CD4-positive, alpha-beta T cell (primary cell): ENCODE data around the gene SDK1. TPM values are rescaled to one million over a fixed set of nuclear protein-coding genes. Genes with fewer than 3 reads are reported as not detected.

Experiments used
- ATAC-seq: fragments of 200-7000 bp; cut with Tn5 transposase; one replicate; pipeline ENCODE4 v1.10.0; 2022; ENCODE audit warnings: mild to moderate bottlenecking; ENCODE audit not compliant: poor library complexity
- CTCF ChIA-PET: fragments of 350-600 bp; sonication (Branson Sonifier 250); formaldehyde crosslinking; loops from one replicate; lab custom pipeline; 2021; ENCODE audit warnings: antibody characterized with exemption, inconsistent platforms; lab: Charles Lee
- POLR2A ChIA-PET: fragments of 350-600 bp; sonication (Branson Sonifier 250); formaldehyde crosslinking; loops from one replicate; lab custom pipeline; 2021; ENCODE audit warnings: antibody characterized with exemption, inconsistent platforms; lab: Charles Lee
- DNase-seq, 14 experiments: peaks; one replicate each; pipeline ENCODE4 v3.0.0-alpha.2; 2013 to 2020; ENCODE audit warnings: mixed read lengths in 2 of 14
- H3K27ac ChIP-seq, 2 donors: one replicate each; pipeline versions ENCODE4 v1.5.1 to v1.7.0; 2013; ENCODE audit warnings: low read length in 2 of 2, low read depth in 1 of 2, mild to moderate bottlenecking in 1 of 2
- H3K27me3 ChIP-seq, 2 experiments: 1 replicate in 1 of 2; 2 replicates in 1 of 2; pipeline versions ENCODE4 v1.6.1 to v1.7.0; 2013; ENCODE audit warnings: low read length in 2 of 2, control low read depth in 1 of 2, mild to moderate bottlenecking in 1 of 2, moderate library complexity in 1 of 2; ENCODE audit not compliant: insufficient read depth in 2 of 2, control insufficient read depth in 1 of 2
- H3K36me3 ChIP-seq: one replicate; pipeline ENCODE4 v1.6.1; 2013; ENCODE audit warnings: low read length, control low read depth; ENCODE audit not compliant: insufficient read depth
- H3K4me1 ChIP-seq: one replicate; pipeline ENCODE4 v1.6.1; 2013; ENCODE audit warnings: low read length, control low read depth; ENCODE audit not compliant: insufficient read depth
- H3K4me3 ChIP-seq: one replicate; pipeline ENCODE4 v1.5.1; 2013; ENCODE audit warnings: mild to moderate bottlenecking, low read length, moderate library complexity
- H3K9me3 ChIP-seq, 2 experiments: 1 replicate in 1 of 2; 2 replicates in 1 of 2; pipeline versions ENCODE4 v1.6.1 to v1.7.0; 2013; ENCODE audit warnings: low read length in 2 of 2, mild to moderate bottlenecking in 2 of 2, control low read depth in 1 of 2, moderate library complexity in 1 of 2; ENCODE audit not compliant: control insufficient read depth in 1 of 2, insufficient read depth in 1 of 2
- H3K27ac Mint-ChIP-seq: one replicate; pipeline ENCODE4 v1.8.0; 2020; ENCODE audit warnings: mixed read lengths
- H3K27me3 Mint-ChIP-seq: one replicate; pipeline ENCODE4 v1.8.0; 2021; ENCODE audit warnings: mixed read lengths
- H3K36me3 Mint-ChIP-seq: one replicate; pipeline ENCODE4 v1.8.0; 2021; ENCODE audit warnings: low read depth, mixed read lengths
- H3K4me1 Mint-ChIP-seq: one replicate; pipeline ENCODE4 v1.8.0; 2021; ENCODE audit warnings: low read depth, mixed read lengths
- H3K4me3 Mint-ChIP-seq: one replicate; pipeline ENCODE4 v1.8.0; 2020; ENCODE audit warnings: mild to moderate bottlenecking, mixed read lengths
- H3K9me3 Mint-ChIP-seq: one replicate; pipeline ENCODE4 v1.8.0; 2020; ENCODE audit warnings: mixed read lengths
- intact Hi-C, 2 experiments: fragments of 100-400 bp; cut with DNase I in 1 of 2; cut with micrococcal nuclease in 1 of 2; formaldehyde crosslinking; loops; one replicate each; pipeline versions ENCODE4 v1.15.1 to v1.9.0; 2023 to 2025; cut with DNase I, micrococcal nuclease
- total RNA-seq, 174 experiments: library from RNA in 2 of 174; stranded (reverse) in 2 of 174; gene quantifications; one replicate each; pipeline ENCODE4 v1.2.3 and lab custom pipeline; 2021 to 2026
- TF ChIP-seq, protein P1 (sequence below): fragments of 200-600 bp; IDR thresholded peaks from one replicate; pipeline ENCODE4 v1.8.0; 2022; ENCODE audit warnings: antibody characterized with exemption, mild to moderate bottlenecking

Gene SDK1
- total RNA-seq, 2 experiments from 2014 or later, result 1.1 to 1.3 TPM

DNA sequence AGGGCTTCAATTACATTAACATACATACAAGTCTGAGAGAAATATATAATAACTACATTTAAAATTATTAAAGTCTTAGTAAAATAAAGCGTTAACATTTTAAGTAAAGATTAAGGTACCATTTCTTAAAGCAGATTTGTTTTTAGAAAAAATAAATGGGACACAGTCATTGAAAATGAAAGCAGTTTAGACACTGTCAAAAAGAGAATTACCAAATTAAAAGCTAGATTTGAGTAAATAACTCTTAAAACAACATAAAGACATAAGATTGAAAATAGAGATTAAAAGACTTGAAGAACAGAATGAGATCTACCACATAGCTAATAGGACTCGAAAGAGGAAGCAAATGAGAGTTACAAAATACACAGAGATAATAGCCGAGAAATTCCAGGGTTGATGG lies 818.8 kb downstream of the SDK1 start:
- Mint-ChIP-seq H3K4me1 (no peaks in the 10 kb centered on the region), H3K27ac (no peak overlapping the region), H3K9me3 (peaks cover 11% of the 10 kb centered on the region), H3K27me3 (peaks cover 3% of the 10 kb centered on the region), H3K36me3 (peaks cover 5% of the 10 kb centered on the region), H3K4me3 (no peak overlapping the region)
- intact Hi-C loops, result no loop called here
- H3K4me1 ChIP-seq, result no peaks in the 10 kb centered on the region
- TF ChIP-seq, protein P1, sequence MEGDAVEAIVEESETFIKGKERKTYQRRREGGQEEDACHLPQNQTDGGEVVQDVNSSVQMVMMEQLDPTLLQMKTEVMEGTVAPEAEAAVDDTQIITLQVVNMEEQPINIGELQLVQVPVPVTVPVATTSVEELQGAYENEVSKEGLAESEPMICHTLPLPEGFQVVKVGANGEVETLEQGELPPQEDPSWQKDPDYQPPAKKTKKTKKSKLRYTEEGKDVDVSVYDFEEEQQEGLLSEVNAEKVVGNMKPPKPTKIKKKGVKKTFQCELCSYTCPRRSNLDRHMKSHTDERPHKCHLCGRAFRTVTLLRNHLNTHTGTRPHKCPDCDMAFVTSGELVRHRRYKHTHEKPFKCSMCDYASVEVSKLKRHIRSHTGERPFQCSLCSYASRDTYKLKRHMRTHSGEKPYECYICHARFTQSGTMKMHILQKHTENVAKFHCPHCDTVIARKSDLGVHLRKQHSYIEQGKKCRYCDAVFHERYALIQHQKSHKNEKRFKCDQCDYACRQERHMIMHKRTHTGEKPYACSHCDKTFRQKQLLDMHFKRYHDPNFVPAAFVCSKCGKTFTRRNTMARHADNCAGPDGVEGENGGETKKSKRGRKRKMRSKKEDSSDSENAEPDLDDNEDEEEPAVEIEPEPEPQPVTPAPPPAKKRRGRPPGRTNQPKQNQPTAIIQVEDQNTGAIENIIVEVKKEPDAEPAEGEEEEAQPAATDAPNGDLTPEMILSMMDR, result no peak
- no peak overlapping the region for H3K4me3 ChIP-seq
- DNase-seq (no peak), ATAC-seq (no peak)
- no peaks in the 10 kb centered on the region for H3K27me3 ChIP-seq
- ChIA-PET POLR2A (no interaction called here), CTCF (no interaction called here)
- H3K27ac ChIP-seq, result no peak overlapping the region
- H3K9me3 ChIP-seq, result peaks cover 4 to 31% of the 10 kb centered on the region in 2 experiments
- H3K36me3 ChIP-seq, result no peaks in the 10 kb centered on the region

DNA sequence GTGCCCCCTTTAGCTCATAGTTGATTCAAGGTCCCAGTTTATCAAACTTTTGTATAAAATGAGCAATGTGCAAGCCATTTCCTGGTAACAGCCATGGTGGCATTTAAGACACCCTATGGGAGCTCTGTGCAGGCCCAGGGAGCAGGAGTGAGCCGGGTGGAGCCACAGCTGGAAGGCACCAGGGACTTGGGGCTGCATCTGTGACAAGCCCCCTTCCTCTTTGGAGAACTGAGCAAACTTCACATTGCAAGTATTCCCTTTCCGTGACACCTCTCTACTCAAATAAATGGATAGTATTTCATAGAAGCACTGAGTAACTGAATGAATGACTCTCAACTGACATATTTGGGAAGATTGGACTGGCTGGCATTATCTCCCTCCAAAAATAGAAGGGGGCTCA lies 822.3 kb downstream of the SDK1 start:
- no peaks in the 10 kb centered on the region for H3K4me1 Mint-ChIP-seq
- peaks cover 5% of the 10 kb centered on the region for H3K36me3 Mint-ChIP-seq
- POLR2A ChIA-PET, result no interaction called here
- ATAC-seq (no peak), DNase-seq (no peak)
- Histone ChIP-seq H3K9me3 (peaks cover 8 to 15% of the 10 kb centered on the region in 2 experiments), H3K27ac (no peak overlapping the region), H3K27me3 (peaks cover 0 to 3% of the 10 kb centered on the region in 2 experiments), H3K4me3 (no peak overlapping the region), H3K36me3 (no peaks in the 10 kb centered on the region), H3K4me1 (no peaks in the 10 kb centered on the region)
- H3K4me3 Mint-ChIP-seq, result no peak overlapping the region
- CTCF ChIA-PET, result no interaction called here
- peaks cover 11% of the 10 kb centered on the region for H3K9me3 Mint-ChIP-seq
- peaks cover 3% of the 10 kb centered on the region for H3K27me3 Mint-ChIP-seq
- TF ChIP-seq, protein P1, result no peak
- no peak overlapping the region for H3K27ac Mint-ChIP-seq
- intact Hi-C loops, result no loop called here

DNA sequence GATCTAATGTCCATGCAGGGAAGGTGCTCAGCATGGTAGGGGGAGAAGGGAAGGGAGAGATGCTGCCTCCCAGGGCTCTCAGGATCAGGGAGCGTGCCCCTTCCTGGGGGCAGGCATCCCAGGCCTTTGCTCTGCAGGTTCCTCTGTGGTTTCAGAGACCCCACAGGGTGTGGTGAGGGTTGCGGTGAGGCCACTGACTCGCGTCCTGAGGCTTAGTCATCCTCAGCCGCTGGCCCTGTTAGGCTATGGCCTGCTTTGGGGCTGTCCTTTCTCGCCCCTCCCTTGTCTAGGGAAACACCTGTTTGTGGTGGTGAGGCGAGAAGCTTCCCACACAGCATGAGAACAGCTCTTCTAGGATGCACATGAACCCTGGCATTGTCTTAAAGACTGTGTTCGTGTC lies 822.8 kb downstream of the SDK1 start:
- TF ChIP-seq, protein P1, result no peak
- DNase-seq, result no peak
- Histone ChIP-seq H3K9me3 (peaks cover 8 to 15% of the 10 kb centered on the region in 2 experiments), H3K4me1 (no peaks in the 10 kb centered on the region), H3K36me3 (no peaks in the 10 kb centered on the region), H3K27ac (no peak overlapping the region), H3K4me3 (no peak overlapping the region), H3K27me3 (peaks cover 0 to 3% of the 10 kb centered on the region in 2 experiments)
- CTCF ChIA-PET, result no interaction called here
- Mint-ChIP-seq H3K4me3 (no peak overlapping the region), H3K27me3 (peaks cover 3% of the 10 kb centered on the region), H3K4me1 (no peaks in the 10 kb centered on the region), H3K36me3 (peaks cover 5% of the 10 kb centered on the region), H3K27ac (no peak overlapping the region), H3K9me3 (peaks cover 8% of the 10 kb centered on the region)
- intact Hi-C loops, result no loop called here
- POLR2A ChIA-PET, result no interaction called here
- ATAC-seq, result no peak
